ENCODE measurements around the gene TRABD.

TRABD gene

GRCh38 chr22:50216055-50216683 is 30.5 kb downstream of the TRABD start:
- in situ Hi-C loops (cut with HindIII; ENCODE audit: low sequenced_read_pairs), result loop anchor here (10.0 kb wide), 1 partner anchor 139 kb away; no protein-coding TSS in a partner anchor

DNA sequence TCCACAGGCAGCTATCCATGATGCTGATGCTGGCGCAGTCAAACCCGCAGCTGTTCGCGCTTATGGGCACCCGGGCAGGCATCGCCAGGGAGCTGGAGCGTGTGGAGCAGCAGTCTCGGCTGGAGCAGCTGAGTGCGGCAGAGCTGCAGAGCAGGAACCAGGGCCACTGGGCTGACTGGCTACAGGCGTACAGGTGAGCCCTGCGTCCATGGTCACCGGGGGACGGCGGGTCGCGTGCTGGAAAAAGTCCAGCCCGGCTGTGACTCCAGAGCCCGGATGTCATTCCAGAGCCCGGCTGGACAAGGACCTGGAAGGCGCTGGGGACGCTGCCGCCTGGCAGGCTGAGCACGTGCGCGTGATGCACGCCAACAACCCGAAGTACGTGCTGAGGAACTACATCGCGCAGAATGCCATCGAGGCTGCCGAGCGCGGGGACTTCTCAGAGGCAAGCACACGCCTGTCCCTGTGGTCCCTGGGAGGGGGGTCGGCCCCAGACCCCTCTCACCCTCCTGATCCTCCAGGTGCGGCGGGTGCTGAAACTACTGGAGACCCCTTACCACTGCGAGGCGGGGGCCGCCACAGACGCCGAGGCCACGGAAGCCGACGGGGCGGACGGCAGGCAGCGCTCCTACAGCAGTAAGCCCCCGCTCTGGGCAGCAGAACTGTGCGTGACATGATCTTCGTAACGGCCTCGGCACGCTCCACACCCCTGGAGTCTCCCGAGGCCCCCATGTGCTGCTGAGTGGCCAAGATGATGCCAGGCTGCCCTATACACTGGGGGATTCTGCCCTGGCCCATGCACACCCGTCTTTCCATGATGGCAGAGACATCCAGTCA is 31.2 kb downstream of the TRABD start:
- in situ Hi-C loops (cut with HindIII; ENCODE audit: low sequenced_read_pairs), result loop anchor here (10.0 kb wide), 1 partner anchor 138 kb away; no protein-coding TSS in a partner anchor

- in situ Hi-C loops (cut with HindIII; ENCODE audit: low sequenced_read_pairs), result loop anchor here (10.0 kb wide), 1 partner anchor 137 kb away; no protein-coding TSS in a partner anchor
These were observed 31.9 kb downstream of the TRABD start for GRCh38 chr22:50217543-50218152.

- in situ Hi-C loops (cut with HindIII; ENCODE audit: low sequenced_read_pairs), result loop anchor here (10.0 kb wide), 1 partner anchor 136 kb away; no protein-coding TSS in a partner anchor
These were observed 32.7 kb downstream of the TRABD start for GRCh38 chr22:50218153-50218995.

DNA sequence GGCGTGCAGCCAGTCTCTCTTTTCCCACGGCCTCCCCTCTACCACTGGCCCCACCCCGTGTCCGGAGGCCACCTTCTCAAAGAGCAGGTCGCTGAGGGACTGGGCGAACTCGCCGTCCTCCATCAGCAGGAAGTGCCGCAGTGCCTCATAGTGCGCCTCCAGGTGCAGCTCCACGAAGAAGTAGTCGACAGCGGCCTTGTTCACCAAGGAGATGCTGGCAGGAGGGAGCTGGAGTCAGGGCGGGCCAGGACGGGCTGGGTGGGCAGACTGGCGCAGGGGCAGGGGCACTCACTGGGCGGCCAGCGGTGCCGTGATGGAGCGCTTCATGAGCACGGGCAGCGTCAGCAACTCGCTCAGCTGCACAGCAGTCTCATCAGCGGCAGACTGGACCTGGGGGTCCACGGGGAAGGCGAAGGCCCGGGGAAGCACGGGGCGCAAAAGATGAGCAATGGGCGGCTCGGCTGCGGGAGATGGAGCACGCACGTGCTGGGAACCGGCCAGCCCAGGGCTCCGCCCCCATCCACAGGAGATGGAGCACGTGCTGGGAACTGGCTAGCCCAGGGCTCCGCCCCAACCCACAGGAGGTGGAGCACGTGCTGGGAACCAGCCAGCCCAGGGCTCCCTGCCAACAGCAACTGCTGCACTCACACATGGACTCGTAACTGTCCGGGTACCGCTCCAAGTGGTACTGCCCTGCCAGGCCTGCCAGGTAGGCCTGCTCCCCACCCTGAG is 33.4 kb downstream of the TRABD start:
- in situ Hi-C loops (cut with HindIII; ENCODE audit: low sequenced_read_pairs), result loop anchor here (10.0 kb wide), 1 partner anchor 136 kb away; no protein-coding TSS in a partner anchor

- in situ Hi-C loops (cut with HindIII; ENCODE audit: low sequenced_read_pairs), result loop anchor here (10.0 kb wide), 1 partner anchor 135 kb away; no protein-coding TSS in a partner anchor
These were observed 34.3 kb downstream of the TRABD start for GRCh38 chr22:50219800-50220602.

DNA sequence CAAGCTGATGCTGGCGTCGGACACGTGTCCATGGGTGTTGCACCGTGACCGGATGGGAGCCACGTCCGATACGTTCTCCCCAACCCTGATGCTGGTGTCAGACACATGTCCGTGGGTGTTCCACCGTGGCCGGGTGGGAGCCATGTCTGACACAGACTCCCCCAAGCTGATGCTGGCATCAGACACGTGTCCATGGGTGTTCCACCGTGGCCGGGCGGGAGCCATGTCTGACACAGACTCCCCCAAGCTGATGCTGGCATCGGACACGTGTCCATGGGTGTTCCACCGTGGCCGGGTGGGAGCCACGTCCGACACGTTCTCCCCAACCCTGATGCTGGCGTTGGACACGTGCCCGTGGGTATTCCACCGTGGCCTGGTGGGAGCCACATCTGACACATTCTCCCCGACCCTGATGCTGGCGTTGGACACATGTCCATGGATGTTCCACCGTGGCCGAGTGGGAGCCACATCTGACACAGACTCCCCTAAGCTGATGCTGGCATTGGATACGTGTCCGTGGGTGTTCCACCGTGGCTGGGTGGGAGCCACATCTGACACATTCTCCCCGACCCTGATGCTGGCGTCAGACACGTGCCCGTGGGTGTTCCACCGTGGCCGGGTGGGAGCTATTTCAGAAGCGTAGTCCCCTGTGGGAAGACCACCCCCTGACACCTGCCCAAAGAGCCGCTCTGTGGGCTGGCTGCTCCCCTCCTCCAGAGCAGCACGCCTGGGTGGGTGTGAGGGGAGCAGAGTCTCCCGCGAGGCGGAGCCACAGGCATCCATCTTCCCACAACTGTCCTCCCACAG is 35.1 kb downstream of the TRABD start:
- in situ Hi-C loops (cut with HindIII; ENCODE audit: low sequenced_read_pairs), result no loop called here

DNA sequence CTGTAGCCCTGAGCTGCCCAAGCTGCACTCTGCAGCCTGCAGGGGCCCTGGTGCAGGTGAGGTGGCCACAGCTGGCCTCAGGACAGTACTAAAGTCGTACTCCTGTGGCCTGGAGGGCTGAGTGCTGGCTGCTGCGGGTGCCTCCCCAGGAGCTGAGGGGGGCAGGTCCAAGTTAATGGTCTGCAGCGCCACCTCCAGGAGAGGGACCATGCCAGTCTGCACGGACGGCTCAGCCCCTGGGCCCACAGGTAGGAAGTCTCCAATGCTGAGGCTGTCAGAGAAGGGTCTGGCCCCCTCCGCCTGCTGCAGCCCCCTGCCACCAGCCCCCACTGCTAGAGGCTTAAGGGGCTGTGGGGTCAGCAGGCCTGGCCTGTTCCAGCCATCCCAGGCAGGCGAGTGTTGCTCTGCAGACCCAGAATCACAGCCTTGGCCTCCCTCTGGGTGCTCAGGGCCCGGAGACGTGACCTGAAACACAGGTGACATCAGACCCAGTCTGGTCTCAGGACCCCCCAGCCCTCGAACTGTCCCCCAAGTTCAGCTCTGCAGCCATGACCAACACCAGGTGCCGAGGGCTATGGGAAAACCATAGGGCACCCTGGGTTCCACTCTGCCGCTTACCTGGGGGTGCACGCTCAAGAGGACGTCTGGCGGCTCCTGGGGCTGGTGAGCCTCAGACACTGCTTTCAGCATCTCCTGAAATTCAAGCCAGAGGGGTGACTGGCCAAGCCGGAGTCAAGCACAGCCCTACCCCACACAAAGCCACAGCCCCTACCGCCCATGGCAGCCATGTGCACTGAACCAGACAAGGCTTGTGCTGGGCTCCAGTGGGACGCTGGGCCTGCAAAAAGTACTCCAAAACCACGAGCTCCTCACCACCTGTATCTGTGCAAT is 35.9 kb downstream of the TRABD start:
- in situ Hi-C loops (cut with HindIII; ENCODE audit: low sequenced_read_pairs), result no loop called here

- in situ Hi-C loops (cut with HindIII; ENCODE audit: low sequenced_read_pairs), result no loop called here
These were observed 36.8 kb downstream of the TRABD start for GRCh38 chr22:50222508-50222907.

DNA sequence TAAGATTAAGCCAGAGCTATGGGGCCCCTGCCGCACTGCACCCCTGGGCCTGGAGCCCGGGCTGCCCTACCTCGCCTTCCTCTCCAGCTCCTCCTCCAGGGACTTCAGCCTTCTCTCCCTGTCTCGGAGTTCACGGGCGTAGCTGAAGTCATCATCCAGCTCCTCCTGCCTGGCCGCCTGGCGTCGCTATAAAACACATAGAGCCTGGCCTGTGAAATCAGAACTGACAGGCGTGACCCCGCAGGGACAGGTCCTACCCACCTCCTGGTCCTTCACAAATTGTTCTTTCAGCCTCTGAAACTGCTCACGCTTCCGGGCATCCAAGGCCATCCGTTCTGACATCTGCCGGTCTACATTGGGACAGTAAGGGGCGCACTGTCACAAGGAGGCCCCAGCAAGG is 38.4 kb downstream of the TRABD start:
- in situ Hi-C loops (cut with HindIII; ENCODE audit: low sequenced_read_pairs), result no loop called here

DNA sequence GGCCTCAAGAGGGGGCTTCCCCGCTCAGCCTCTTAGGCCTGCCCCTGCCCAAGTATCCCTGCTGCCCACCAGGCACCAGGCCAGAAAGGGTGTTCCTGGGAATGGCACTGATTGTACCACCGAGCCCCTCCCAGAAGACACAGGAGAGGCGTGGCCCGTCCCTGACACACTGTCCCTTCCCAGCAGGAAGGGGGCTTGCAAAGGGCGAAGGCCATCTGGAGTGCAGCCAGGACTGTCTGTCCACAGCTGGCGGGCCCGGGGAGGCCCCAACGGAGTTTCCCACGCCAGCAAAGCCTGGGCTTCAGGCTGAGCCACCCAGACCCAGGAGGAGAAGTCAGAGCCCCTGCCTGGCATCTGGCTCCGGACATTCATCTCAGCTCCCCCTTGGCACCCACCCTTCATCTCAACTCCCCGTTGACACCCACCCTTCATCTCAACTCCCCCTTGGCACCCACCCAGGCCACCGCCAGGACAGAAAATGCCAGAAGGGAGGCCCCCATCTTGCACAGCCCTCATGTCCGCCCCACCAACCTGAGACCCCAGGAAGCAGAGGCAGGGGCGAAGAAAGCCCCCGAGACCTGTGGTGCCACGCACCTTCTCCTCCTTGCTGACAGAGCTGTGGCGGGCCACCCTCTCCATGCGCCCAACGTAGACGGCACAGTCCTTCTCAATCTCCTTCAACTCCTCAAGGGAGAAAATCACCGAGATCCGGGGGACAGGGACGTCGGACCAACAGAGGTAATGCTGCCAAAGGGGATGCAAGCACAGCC is 39.7 kb downstream of the TRABD start:
- in situ Hi-C loops (cut with HindIII; ENCODE audit: low sequenced_read_pairs), result no loop called here

DNA sequence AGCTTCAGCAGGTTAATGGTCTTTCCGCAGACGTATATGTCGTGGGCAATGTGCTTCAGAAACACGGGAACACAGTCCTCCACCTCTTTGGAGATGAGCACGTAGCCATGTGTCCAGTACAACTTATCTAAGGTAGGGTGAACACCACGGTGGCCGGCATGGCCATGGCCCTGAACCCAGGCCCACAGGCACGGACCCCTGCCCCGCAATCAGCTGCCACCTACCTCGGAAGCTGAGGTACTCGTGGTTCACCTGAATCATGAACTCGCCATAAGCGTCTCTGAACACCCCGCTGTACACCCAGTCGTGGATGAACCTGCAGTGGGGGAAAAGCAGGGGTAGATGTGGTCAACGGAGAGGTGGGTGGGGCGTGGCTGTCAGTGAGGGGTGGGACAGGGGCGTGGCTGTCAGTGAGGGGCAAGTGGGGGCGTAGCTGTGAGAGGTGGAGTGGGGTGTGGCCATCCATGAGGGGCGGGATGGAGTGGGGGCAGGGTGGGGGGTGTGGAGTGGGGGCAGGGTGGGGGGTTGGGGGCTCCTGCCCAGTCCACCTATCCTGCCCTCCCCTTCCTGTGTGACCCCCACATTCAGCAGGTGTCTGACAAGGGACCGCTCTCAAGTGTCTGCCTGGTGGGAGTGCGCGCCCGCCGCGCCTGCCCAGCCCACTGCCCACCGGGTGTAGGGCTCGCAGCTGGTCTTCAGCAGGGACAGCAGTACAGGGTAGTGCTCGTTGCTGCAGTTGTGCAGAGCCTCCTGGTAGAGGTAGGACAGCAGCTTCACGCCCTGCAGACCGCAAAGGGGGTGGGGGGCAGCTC is 40.6 kb downstream of the TRABD start:
- in situ Hi-C loops (cut with HindIII; ENCODE audit: low sequenced_read_pairs), result no loop called here

DNA sequence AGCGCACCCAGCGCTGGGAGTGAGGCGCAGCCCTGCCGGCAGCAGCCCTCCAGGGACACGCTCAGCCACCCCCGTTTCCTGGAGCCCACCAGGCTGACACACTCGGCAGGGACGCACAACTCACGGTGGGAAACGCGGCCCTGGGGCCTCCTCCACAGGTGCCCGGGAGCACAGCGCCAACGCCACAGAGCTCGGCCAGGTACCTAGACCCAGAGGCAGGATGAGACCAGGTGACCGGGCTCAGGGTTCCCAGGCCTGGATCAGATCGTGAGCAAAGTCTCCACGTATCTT is 41.1 kb downstream of the TRABD start:
- in situ Hi-C loops (cut with HindIII; ENCODE audit: low sequenced_read_pairs), result no loop called here

GRCh38 chr22:50227579-50228215 is 42.0 kb downstream of the TRABD start:
- in situ Hi-C loops (cut with HindIII; ENCODE audit: low sequenced_read_pairs), result no loop called here

GRCh38 chr22:50228366-50228765 is 42.7 kb downstream of the TRABD start:
- in situ Hi-C loops (cut with HindIII; ENCODE audit: low sequenced_read_pairs), result no loop called here

GRCh38 chr22:50229370-50229769 is 43.7 kb downstream of the TRABD start:
- in situ Hi-C loops (cut with HindIII; ENCODE audit: low sequenced_read_pairs), result no loop called here
